Right atrium auricular region (tissue), 2 donors: ENCODE data around the gene MYBPHL. TPM values are rescaled to one million over a fixed set of nuclear protein-coding genes. Genes with fewer than 3 reads are reported as not detected.

ENCODE experiments used
- DNase-seq: peaks from one replicate; pipeline ENCODE4 v3.0.0-alpha.2; 2019; ENCODE audit warnings: low spot score
- H3K27ac ChIP-seq, 2 donors: fragments of 200-600 bp; sonication (generic); 1 replicate in 1 of 2; 2 replicates in 1 of 2; pipeline ENCODE4 v1.5.1; 2016 to 2019
- H3K27me3 ChIP-seq, 2 donors: fragments of 200-600 bp; sonication (generic); one replicate each; pipeline versions ENCODE4 v1.5.1 to v1.6.0; 2017 to 2019
- H3K36me3 ChIP-seq: fragments of 200-600 bp; sonication (generic); one replicate; pipeline ENCODE4 v1.5.1; 2016
- H3K4me1 ChIP-seq, 2 donors: fragments of 200-600 bp; sonication (generic); one replicate each; pipeline versions ENCODE4 v1.5.1 to v1.6.0; 2017 to 2019
- H3K4me3 ChIP-seq, 2 donors: fragments of 200-600 bp; sonication (generic); 1 replicate in 1 of 2; 2 replicates in 1 of 2; pipeline ENCODE4 v1.5.1; 2017 to 2019; ENCODE audit warnings: mild to moderate bottlenecking in 1 of 2, moderate library complexity in 1 of 2
- H3K9me3 ChIP-seq, 2 donors: fragments of 200-600 bp; sonication (generic); one replicate each; pipeline ENCODE4 v1.5.1; 2019
- CTCF ChIP-seq, 2 donors: fragments of 200-600 bp; sonication (generic); IDR thresholded peaks; one replicate each; pipeline ENCODE4 v1.5.1; 2019; ENCODE audit warnings: antibody characterized with exemption in 2 of 2
- total RNA-seq, 2 donors: library from RNA; depleted of rRNA; stranded (reverse); fragments of >200 nt; gene quantifications; one replicate each; pipeline ENCODE4 v1.1.0, GENCODE V29; 2016

MYBPHL gene
- total RNA-seq, 2 donors from 2014 or later = 62.2 to 381 TPM

GRCh38 chr1:109304226-109304920 is 2.4 kb downstream of the MYBPHL start:
- Histone ChIP-seq H3K4me1 (peaks cover 0 to 71% of the 10 kb centered on the region in 2 donors), H3K9me3 (no peaks in the 10 kb centered on the region), H3K27ac (peak overlapping the region; percentile 90 to 94), H3K4me3 (no peak overlapping the region), H3K27me3 (no peaks in the 10 kb centered on the region), H3K36me3 (peaks cover 6% of the 10 kb centered on the region)
- no peak for DNase-seq
- TF ChIP-seq CTCF (IDR thresholded peaks at IDR 0.05) = no peak

GRCh38 chr1:109301874-109302273 is 4.9 kb downstream of the MYBPHL start:
- H3K27ac ChIP-seq = peak overlapping the region; percentile 90 to 94
- H3K4me3 ChIP-seq = no peak overlapping the region
- no peak for TF ChIP-seq CTCF (IDR thresholded peaks at IDR 0.05)
- no peaks in the 10 kb centered on the region for H3K9me3 ChIP-seq
- peaks cover 0 to 73% of the 10 kb centered on the region in 2 donors for H3K4me1 ChIP-seq
- DNase-seq = no peak
- H3K36me3 ChIP-seq = no peaks in the 10 kb centered on the region
- H3K27me3 ChIP-seq = no peaks in the 10 kb centered on the region

- peaks cover 0 to 68% of the 10 kb centered on the region in 2 donors for H3K4me1 ChIP-seq
- peak overlapping the region; percentile 90 to 94 for H3K27ac ChIP-seq
- no peaks in the 10 kb centered on the region for H3K36me3 ChIP-seq
- no peaks in the 10 kb centered on the region for H3K27me3 ChIP-seq
- no peak for DNase-seq
- no peak overlapping the region for H3K4me3 ChIP-seq
- no peak for TF ChIP-seq CTCF (IDR thresholded peaks at IDR 0.05)
- no peaks in the 10 kb centered on the region for H3K9me3 ChIP-seq
Measured at GRCh38 chr1:109300650-109301151, 6.1 kb downstream of the MYBPHL start.

GRCh38 chr1:109299558-109300343 is 7.1 kb downstream of the MYBPHL start:
- peak; percentile 71 for DNase-seq
- H3K4me3 ChIP-seq = no peak overlapping the region
- H3K4me1 ChIP-seq = peaks cover 0 to 59% of the 10 kb centered on the region in 2 donors
- TF ChIP-seq CTCF (IDR thresholded peaks at IDR 0.05) = no peak
- no peaks in the 10 kb centered on the region for H3K27me3 ChIP-seq
- H3K9me3 ChIP-seq = no peaks in the 10 kb centered on the region
- peaks cover 7% of the 10 kb centered on the region for H3K36me3 ChIP-seq
- H3K27ac ChIP-seq = peak overlapping the region; percentile 90 to 94

GRCh38 chr1:109298666-109299557 is 7.9 kb downstream of the MYBPHL start:
- no peak for DNase-seq
- no peaks in the 10 kb centered on the region for H3K27me3 ChIP-seq
- no peak for TF ChIP-seq CTCF (IDR thresholded peaks at IDR 0.05)
- H3K36me3 ChIP-seq = peaks cover 9% of the 10 kb centered on the region
- H3K27ac ChIP-seq = peak overlapping the region; percentile 90 to 94
- no peaks in the 10 kb centered on the region for H3K9me3 ChIP-seq
- H3K4me1 ChIP-seq = peaks cover 0 to 50% of the 10 kb centered on the region in 2 donors
- H3K4me3 ChIP-seq = no peak overlapping the region
